ENCODE measurements around the gene PNPLA6. TPM values are rescaled to one million over a fixed set of nuclear protein-coding genes. Genes with fewer than 3 reads are reported as not detected.

PNPLA6 gene
- total and polyA plus RNA-seq, 2 of the 13 experiments (the other 11 are each of a cell fraction or from before 2014, with no cell fraction given), result 24.9 to 28.2 TPM

DNA sequence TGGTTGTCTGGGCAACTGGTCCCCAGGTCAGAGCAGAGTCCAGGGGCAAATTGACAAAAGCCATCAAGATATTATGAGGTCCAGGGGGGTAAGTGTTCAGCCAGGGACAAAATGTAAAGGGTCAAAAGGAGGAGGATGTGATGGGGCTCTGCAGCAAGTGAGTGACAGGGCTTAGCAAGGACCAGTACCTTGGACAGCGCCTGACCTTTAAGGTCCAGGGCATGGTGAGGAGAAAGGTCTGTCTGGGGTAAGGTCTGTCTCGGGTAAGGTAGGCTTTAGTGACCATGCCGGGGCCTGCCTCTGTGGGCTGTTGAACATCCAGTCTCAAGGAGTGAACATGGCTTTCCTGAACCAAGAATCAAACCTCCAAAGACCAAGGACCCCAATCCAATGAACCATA is 25.9 kb upstream of the PNPLA6 start (continued):
- no peak for TF ChIP-seq AFF4 (CRISPR knock-in tag; IDR thresholded peaks at IDR 0.05)
- peak; percentile 53 for TF ChIP-seq RXRB (CRISPR knock-in tag; IDR thresholded peaks at IDR 0.05; ENCODE audit: borderline replicate concordance)
- no peak for TF ChIP-seq ZIK1 (CRISPR knock-in tag; IDR thresholded peaks at IDR 0.05; ENCODE audit: borderline replicate concordance, low read depth)
- TF ChIP-seq RARA (CRISPR knock-in tag; IDR thresholded peaks at IDR 0.05), result peak; percentile 53
- TF ChIP-seq FOXJ3 (CRISPR knock-in tag; IDR thresholded peaks at IDR 0.05; ENCODE audit: borderline replicate concordance), result no peak
- no peak for TF ChIP-seq KDM5A (IDR thresholded peaks at IDR 0.05; ENCODE audit: borderline replicate concordance, low read length)
- TF ChIP-seq, protein P1, sequence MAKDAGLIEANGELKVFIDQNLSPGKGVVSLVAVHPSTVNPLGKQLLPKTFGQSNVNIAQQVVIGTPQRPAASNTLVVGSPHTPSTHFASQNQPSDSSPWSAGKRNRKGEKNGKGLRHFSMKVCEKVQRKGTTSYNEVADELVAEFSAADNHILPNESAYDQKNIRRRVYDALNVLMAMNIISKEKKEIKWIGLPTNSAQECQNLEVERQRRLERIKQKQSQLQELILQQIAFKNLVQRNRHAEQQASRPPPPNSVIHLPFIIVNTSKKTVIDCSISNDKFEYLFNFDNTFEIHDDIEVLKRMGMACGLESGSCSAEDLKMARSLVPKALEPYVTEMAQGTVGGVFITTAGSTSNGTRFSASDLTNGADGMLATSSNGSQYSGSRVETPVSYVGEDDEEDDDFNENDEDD (CRISPR knock-in tag; IDR thresholded peaks at IDR 0.05; ENCODE audit: borderline replicate concordance), result no peak
- no peak for TF ChIP-seq HHEX (CRISPR knock-in tag; IDR thresholded peaks at IDR 0.05)
- TF ChIP-seq ZNF678 (CRISPR knock-in tag; IDR thresholded peaks at IDR 0.05), result no peak
- peak; percentile 52; the same call in 1 of the 2 replicates for TF ChIP-seq ZNF232 (CRISPR knock-in tag; IDR thresholded peaks at IDR 0.05; ENCODE audit: borderline replicate concordance)
- TF ChIP-seq FLYWCH1 (CRISPR knock-in tag; IDR thresholded peaks at IDR 0.05), result no peak
- 0 out of 2 replicates have a peak, but pooled peaks have one; percentile 46 for TF ChIP-seq ZSCAN9 (CRISPR knock-in tag; IDR thresholded peaks at IDR 0.05; ENCODE audit: borderline replicate concordance)
- no peak for TF ChIP-seq DMAP1 (CRISPR knock-in tag; IDR thresholded peaks at IDR 0.05)
- TF ChIP-seq, protein P2, sequence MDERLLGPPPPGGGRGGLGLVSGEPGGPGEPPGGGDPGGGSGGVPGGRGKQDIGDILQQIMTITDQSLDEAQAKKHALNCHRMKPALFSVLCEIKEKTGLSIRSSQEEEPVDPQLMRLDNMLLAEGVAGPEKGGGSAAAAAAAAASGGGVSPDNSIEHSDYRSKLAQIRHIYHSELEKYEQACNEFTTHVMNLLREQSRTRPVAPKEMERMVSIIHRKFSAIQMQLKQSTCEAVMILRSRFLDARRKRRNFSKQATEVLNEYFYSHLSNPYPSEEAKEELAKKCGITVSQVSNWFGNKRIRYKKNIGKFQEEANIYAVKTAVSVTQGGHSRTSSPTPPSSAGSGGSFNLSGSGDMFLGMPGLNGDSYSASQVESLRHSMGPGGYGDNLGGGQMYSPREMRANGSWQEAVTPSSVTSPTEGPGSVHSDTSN (CRISPR knock-in tag; IDR thresholded peaks at IDR 0.05), result peak; percentile 71
- TF ChIP-seq MZF1 (CRISPR knock-in tag; IDR thresholded peaks at IDR 0.05; ENCODE audit: borderline replicate concordance), result no peak
- peak; percentile 81; the same call in 1 of the 2 replicates for TF ChIP-seq STAT5B (CRISPR knock-in tag; IDR thresholded peaks at IDR 0.05)
- TF ChIP-seq TAF15 (IDR thresholded peaks at IDR 0.05; ENCODE audit: low read depth, low read length, poor library complexity, severe bottlenecking), result no peak
- TF ChIP-seq, protein P3, sequence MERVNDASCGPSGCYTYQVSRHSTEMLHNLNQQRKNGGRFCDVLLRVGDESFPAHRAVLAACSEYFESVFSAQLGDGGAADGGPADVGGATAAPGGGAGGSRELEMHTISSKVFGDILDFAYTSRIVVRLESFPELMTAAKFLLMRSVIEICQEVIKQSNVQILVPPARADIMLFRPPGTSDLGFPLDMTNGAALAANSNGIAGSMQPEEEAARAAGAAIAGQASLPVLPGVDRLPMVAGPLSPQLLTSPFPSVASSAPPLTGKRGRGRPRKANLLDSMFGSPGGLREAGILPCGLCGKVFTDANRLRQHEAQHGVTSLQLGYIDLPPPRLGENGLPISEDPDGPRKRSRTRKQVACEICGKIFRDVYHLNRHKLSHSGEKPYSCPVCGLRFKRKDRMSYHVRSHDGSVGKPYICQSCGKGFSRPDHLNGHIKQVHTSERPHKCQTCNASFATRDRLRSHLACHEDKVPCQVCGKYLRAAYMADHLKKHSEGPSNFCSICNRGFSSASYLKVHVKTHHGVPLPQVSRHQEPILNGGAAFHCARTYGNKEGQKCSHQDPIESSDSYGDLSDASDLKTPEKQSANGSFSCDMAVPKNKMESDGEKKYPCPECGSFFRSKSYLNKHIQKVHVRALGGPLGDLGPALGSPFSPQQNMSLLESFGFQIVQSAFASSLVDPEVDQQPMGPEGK (CRISPR knock-in tag; IDR thresholded peaks at IDR 0.05), result no peak
- peak; percentile 33; the same call in 1 of the 2 replicates for TF ChIP-seq ATF2 (CRISPR knock-in tag; IDR thresholded peaks at IDR 0.05)
- TF ChIP-seq ARNT (IDR thresholded peaks at IDR 0.05), result no peak
- no peak for TF ChIP-seq GTF2F1 (IDR thresholded peaks at IDR 0.05; ENCODE audit: low read length)
- no peak for TF ChIP-seq U2AF1 (optimal IDR thresholded peaks at IDR 0.05; ENCODE audit: low read depth, low read length)

All from HepG2 (cell line).